Raji (cell line): Measurements from ENCODE around the gene PNKP.

ENCODE experiments used
- POLR2A ChIP-seq: IDR thresholded peaks from 2 replicates; pipeline ENCODE4 v1.6.1; 2011; ENCODE audit warnings: low read depth, low read length, control low read depth; ENCODE audit not compliant: insufficient read depth

Gene PNKP

DNA sequence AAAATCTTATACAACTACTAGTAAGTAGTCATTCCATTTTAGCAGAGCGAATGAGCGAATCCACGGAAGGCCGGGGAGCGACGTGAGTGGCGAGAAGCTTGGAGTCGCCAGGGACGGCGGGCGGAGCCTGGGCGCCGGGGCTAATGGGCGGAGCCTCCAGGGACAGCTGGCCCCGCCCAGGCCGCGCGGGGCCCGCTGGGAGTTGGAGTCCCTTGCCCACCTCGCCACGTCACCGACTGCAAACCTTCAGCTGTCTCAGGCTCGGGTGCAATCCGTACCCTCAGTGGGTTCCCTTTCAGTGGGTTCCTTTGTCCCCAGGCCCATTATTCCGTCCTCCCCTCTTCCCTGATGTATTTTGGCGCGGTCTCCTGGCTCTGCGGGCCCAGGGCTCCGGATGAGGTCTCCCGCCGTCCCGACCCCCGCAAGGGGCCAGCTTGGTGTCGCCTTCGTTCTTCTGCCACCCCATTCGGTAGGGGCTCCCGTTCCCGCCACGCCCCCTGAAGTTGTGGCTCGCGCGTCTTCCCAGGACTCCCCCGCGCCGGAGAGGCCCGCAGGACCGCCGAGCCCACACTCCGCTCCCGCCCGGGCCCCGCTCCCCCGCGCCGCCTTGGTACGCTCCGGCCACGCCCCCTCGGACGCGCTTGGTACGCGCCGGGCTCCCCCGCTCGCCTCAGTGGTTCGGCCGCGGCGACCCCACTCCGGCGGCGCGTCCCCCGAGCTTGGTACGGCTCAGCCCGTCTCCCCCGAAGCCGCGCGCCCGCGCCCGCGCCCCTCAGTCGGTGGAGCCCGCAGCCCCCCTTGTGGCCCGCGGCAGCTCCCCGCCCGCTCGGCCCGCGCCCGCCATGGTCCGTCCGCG lies 16.7 kb downstream of the PNKP start, which contains the start of gene PTOV1:
TSS of gene PTOV1 (plus strand) at position 673 of the 856 bp plus-strand sequence.
- peak; percentile 71 for TF ChIP-seq POLR2A

DNA sequence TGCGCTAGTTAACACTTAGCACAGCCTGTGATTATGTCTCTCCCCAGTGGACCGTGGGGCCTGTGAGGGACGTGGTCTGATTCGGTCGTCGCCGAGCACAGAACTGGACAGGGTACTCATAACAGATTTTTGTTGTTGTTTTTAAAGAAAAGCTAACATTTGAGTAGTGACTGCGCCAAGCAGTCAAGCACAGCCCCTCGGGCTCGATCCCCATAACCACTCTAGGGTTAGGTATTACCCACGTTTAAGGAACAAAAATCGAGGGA lies 17.2 kb downstream of the PNKP start:
- TF ChIP-seq POLR2A, result no peak

- TF ChIP-seq POLR2A, result no peak
Observed at GRCh38 chr19:49849433-49850220, 17.7 kb downstream of the PNKP start.

DNA sequence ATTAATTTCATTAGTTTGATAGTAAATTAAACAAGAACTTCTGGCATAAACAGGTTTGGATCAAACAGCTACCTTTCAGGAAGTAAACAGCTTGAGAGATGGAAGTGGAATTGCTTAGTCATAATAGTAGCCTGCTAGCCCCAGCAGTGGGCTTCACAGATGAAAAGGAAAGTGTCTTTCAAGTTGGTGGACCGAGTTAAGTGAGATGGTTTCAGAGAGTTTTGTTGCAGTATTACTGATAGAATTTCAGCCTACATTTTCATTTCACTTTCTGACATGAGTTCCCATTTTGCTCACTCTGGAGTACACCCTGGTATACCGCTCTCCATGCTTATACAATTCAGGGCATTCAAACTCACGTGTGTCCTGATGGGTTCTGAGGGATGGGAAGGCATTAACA lies 18.4 kb downstream of the PNKP start:
- TF ChIP-seq POLR2A, result no peak

DNA sequence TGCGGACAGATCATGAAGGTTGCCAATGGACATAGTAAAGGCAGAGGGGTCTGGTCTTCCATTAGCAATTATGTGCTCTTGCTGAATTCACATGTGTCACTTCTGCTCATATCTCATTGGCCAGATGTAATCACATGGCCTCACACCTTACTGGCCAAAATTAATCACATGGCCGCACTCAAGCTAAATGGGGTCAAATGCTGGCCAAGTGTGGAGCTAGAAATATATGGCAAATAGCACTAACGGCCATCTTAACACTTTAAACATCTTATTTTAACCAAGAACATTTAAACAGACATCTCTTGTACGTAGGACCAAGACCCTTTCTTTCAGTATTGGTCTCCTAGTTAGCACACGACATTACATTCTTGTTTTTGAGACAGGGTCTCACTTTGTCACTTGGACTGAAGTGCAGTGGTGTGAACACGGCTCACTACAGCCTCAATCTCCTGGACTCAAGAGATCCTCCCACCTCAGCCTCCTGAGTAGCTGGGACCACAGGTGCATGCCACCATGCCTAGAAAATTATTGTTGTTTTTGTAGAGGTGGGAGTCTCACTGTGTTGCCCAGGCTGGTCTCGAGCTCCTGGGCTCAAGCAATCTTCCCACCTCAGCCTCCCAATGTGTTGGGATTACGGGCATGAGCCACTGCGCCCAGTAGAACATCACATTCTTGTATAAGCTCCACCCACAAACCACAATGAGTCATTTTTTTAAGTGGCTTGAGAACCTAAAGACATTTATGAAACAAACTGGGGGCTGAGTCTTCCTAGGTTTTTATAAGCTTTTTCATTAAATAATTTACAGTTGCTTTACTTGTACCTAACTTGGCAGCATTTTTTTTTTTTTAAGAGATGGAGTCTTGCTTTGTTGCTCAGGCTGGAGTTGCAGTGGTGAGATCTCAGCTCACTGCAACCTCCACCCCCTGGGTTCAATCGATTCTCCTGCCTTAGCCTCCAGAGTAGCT lies 19.4 kb downstream of the PNKP start:
- TF ChIP-seq POLR2A, result no peak

GRCh38 chr19:49846408-49846807 lies 21.0 kb downstream of the PNKP start:
- no peak for TF ChIP-seq POLR2A

DNA sequence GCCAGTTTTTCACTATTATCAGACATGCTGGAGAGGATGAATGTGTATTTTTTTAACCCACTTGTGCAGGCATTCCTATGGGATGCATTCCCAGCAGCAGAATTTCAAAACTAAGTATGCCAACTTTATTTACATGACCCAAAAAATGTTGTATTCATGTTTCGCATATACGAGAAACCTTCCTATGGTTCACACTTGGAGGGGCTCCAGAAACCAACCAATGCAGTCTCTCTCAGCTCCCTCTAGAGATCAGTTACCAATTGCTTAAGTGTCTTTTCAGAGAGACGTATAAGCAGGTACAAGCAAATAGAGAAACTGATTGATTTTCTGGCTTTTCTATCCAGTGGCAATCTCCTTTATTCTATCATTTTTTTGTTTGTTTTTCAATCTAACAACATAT lies 22.0 kb downstream of the PNKP start:
- TF ChIP-seq POLR2A, result no peak

DNA sequence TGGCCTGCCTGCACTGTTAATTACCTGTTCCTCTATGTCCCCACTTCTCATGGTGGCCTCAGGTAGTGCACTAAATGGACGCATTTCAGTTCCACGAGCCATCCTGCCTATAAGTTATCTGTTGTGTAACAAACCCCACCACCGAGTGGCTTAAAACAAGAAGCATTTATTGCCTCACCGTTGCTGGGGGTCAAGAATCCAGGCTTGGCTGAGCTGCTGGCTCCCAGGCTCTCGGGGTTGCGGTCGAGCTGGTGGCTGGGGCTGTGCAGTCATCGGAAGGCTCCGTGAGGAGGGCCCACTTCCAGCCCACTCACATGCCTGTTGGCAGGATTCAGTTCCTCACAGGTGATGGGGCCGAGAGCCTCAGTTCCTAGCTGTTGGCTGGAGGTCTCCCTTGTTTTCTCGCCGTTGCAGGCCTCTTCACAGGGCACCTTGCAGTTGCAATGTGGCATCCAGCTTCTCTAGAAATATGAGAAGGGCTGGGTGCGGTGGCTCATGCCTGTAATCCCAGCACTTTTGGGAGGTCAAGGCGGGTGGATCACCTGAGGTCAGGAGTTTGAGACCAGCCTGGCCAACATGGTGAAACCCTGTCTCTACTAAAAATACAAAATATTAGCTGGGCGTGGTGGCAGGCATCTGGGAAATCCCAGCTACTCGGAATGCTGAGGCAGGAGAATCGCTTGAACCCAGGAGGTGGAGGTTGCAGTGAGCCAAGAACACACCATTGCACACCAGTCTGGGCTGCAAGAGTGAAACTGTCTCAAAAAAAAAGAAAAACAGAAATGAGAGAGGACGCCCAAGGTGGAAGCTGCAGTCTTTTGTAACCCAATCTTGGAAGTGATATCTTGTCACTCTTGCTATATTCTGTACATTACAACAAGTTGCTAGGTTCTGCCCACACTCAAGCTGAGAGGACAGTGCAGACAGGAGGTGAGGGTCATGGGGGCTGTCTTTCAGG lies 23.0 kb downstream of the PNKP start:
- TF ChIP-seq POLR2A, result no peak

GRCh38 chr19:49843265-49843664 lies 24.1 kb downstream of the PNKP start:
- no peak for TF ChIP-seq POLR2A

GRCh38 chr19:49840736-49841249 lies 26.6 kb downstream of the PNKP start:
- TF ChIP-seq POLR2A, result no peak

GRCh38 chr19:49840321-49840720 lies 27.1 kb downstream of the PNKP start:
- TF ChIP-seq POLR2A, result no peak

DNA sequence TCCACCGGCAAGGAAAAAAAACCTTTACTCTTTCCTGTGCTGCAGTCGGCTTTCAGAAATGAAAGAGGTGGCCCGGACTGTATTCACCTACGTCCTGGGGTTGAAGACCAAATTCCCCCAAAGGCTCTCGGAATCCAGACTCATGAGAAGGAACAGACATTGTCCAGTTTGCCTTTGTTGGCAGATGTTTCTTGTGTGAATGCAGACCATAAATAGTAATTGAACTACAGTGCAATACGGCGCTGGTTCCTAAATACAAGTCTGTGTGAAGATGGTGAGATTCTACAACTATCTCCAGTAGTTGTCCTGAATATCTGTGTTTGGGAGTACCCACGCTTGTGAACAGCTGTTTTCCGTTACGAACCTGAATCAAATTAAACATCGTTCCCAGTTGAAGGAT lies 27.7 kb downstream of the PNKP start:
- TF ChIP-seq POLR2A, result no peak

- no peak for TF ChIP-seq POLR2A
Observed at GRCh38 chr19:49838885-49839588, 28.3 kb downstream of the PNKP start.

- no peak for TF ChIP-seq POLR2A
Observed at GRCh38 chr19:49837425-49837824, 30.0 kb downstream of the PNKP start.

DNA sequence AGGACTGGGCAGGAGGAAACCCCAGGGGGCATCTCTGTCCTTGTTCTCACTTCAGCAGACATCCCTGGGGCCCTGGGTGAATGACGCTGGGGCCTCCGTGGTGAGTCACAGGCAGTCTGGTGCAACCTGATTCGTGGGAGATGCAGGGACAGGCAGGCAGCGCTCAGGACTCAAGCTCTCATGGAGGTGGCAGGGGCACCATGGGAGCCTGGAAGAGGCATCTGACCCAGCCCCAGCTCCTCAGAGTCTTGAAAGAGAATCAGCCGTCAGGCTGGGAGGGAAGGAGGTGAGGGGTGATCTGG lies 30.4 kb downstream of the PNKP start:
- no peak for TF ChIP-seq POLR2A
